HCT116 (cell line): Measurements from ENCODE around the gene ZNF747. TPM values are rescaled to one million over a fixed set of nuclear protein-coding genes. Genes with fewer than 3 reads are reported as not detected.

Source experiments
- ATAC-seq: fragments of 200-7000 bp; cut with Tn5 transposase; 2 replicates; pipeline ENCODE4 v1.9.1; 2020; ENCODE audit warnings: mild to moderate bottlenecking, moderate library complexity
- BruUV-seq: library from RNA; stranded (reverse); fragments of 400-500 nt; replicated peaks from 2 replicates; lab custom pipeline; 2021; lab: Mats Ljungman, UMichigan
- CTCF ChIA-PET: fragments of 300-600 bp; sonication (Branson Sonifier 250); formaldehyde crosslinking; loops from one replicate; lab custom pipeline; 2021; ENCODE audit warnings: antibody characterized with exemption; lab: Charles Lee
- POLR2A ChIA-PET: fragments of 300-600, 350-600 bp; sonication (Branson Sonifier 250); formaldehyde crosslinking; loops from one replicate; lab custom pipeline; 2021; ENCODE audit warnings: antibody characterized with exemption; lab: Charles Lee
- RAD21 ChIA-PET, 2 experiments: fragments of 300-600 bp; sonication (Branson Sonifier 250); formaldehyde crosslinking; loops; one replicate each; lab custom pipeline; 2023; ENCODE audit warnings: low total read pairs in 2 of 2; ENCODE audit not compliant: uncharacterized antibody in 2 of 2, unreplicated experiment in 2 of 2, low non-redundant PET in 1 of 2; lab: Charles Lee
- DNase-seq: peaks from one replicate; pipeline ENCODE4 v3.0.0-alpha.2; 2010; ENCODE audit warnings: low read depth, low spot score
- H2AFZ ChIP-seq: fragments of 200-600 bp; shearing (Covaris generic), sonication (generic); 2 replicates; pipeline ENCODE4 v1.6.1; 2017; ENCODE audit warnings: low read depth, mixed run types, mixed read lengths, antibody characterized with exemption, low read length; ENCODE audit not compliant: poor library complexity, severe bottlenecking
- H3K27ac ChIP-seq: 2 replicates; pipeline ENCODE4 v1.5.1; 2012; ENCODE audit warnings: low read depth, low read length
- H3K27me3 ChIP-seq: fragments of 200-600 bp; sonication (generic); 2 replicates; pipeline ENCODE4 v1.6.1; 2016; ENCODE audit warnings: mixed run types, low read length, mixed read lengths; ENCODE audit not compliant: insufficient read depth
- H3K36me3 ChIP-seq, 2 experiments: fragments of 200-500 bp in 1 of 2; fragments of 200-600 bp in 1 of 2; sonication (Bioruptor generic) in 1 of 2; sonication (generic) in 1 of 2; 2 replicates each; pipeline versions ENCODE4 v1.5.1 to v1.6.1; 2014 to 2016; ENCODE audit warnings: low read length in 2 of 2, inconsistent platforms in 1 of 2, mixed read lengths in 1 of 2, mixed run types in 1 of 2; ENCODE audit not compliant: insufficient read depth in 2 of 2, control insufficient read depth in 1 of 2
- H3K4me1 ChIP-seq, 2 experiments: fragments of 200-600 bp in 1 of 2; sonication (generic) in 1 of 2; 2 replicates each; pipeline versions ENCODE4 v1.5.1 to v1.6.1; 2012 to 2017; ENCODE audit warnings: low read length in 2 of 2, inconsistent platforms in 1 of 2, mild to moderate bottlenecking in 1 of 2, mixed read lengths in 1 of 2, mixed run types in 1 of 2, moderate library complexity in 1 of 2; ENCODE audit not compliant: insufficient read depth in 2 of 2, control insufficient read depth in 1 of 2
- H3K4me2 ChIP-seq: fragments of 200-600 bp; sonication (generic); 2 replicates; pipeline ENCODE4 v1.6.1; 2017; ENCODE audit warnings: mixed run types, low read length, mixed read lengths
- H3K4me3 ChIP-seq, 2 experiments: fragments of 200-600 bp in 1 of 2; sonication (generic) in 1 of 2; replicated peaks in 1 of 2; 2 replicates each; pipeline ENCODE4 v1.5.1; 2011 to 2016; ENCODE audit warnings: low read length in 2 of 2, control low read depth in 1 of 2, low read depth in 1 of 2, mild to moderate bottlenecking in 1 of 2, mixed read lengths in 1 of 2, mixed run types in 1 of 2
- H3K79me2 ChIP-seq: fragments of 200-600 bp; sonication (generic); 2 replicates; pipeline ENCODE4 v1.6.1; 2017; ENCODE audit warnings: mild to moderate bottlenecking, mixed run types, low read length, moderate library complexity, mixed read lengths; ENCODE audit not compliant: insufficient read depth
- H3K9ac ChIP-seq: fragments of 200-600 bp; sonication (generic); 2 replicates; pipeline ENCODE4 v1.6.1; 2016; ENCODE audit warnings: low read length, mixed read lengths
- H3K9me2 ChIP-seq: fragments of 200-600 bp; sonication (generic), shearing (Covaris generic); 2 replicates; pipeline ENCODE4 v1.6.1; 2017; ENCODE audit warnings: mixed run types, mild to moderate bottlenecking, moderate library complexity; ENCODE audit not compliant: insufficient read depth
- H3K9me3 ChIP-seq, 2 experiments: fragments of 200-500 bp in 1 of 2; fragments of 200-600 bp in 1 of 2; sonication (Bioruptor generic) in 1 of 2; sonication (generic) in 1 of 2; 2 replicates each; pipeline ENCODE4 v1.6.1; 2014 to 2017; ENCODE audit warnings: low read length in 2 of 2, mixed read lengths in 2 of 2, inconsistent platforms in 1 of 2, low read depth in 1 of 2, mild to moderate bottlenecking in 1 of 2, mixed run types in 1 of 2, moderate library complexity in 1 of 2; ENCODE audit not compliant: control insufficient read depth in 1 of 2, insufficient read depth in 1 of 2
- H4K20me1 ChIP-seq: fragments of 200-600 bp; sonication (generic), shearing (Covaris generic); 2 replicates; pipeline ENCODE4 v1.6.1; 2017; ENCODE audit warnings: mixed run types, mild to moderate bottlenecking, moderate library complexity; ENCODE audit not compliant: insufficient read depth
- FOSL1 ChIP-seq: IDR thresholded peaks from 2 replicates; pipeline ENCODE4 v1.6.1; 2012; ENCODE audit warnings: low read depth
- JUND ChIP-seq: IDR thresholded peaks from 2 replicates; pipeline ENCODE4 v1.6.1; 2012
- POLR2AphosphoS5 ChIP-seq: IDR thresholded peaks from 2 replicates; pipeline ENCODE4 v1.6.1; 2011; ENCODE audit warnings: mild to moderate bottlenecking, low read depth, low read length, moderate library complexity
- REST ChIP-seq: IDR thresholded peaks from 2 replicates; pipeline ENCODE4 v1.6.1; 2012; ENCODE audit warnings: low read depth
- SP1 ChIP-seq: IDR thresholded peaks from 2 replicates; pipeline ENCODE4 v1.6.1; 2012; ENCODE audit warnings: low read depth
- ZNF274 ChIP-seq: fragments of 200-500 bp; sonication (Bioruptor generic); IDR thresholded peaks from 2 replicates; pipeline ENCODE4 v1.6.1; 2014; ENCODE audit warnings: mild to moderate bottlenecking, low read depth, low read length, inconsistent platforms
- intact Hi-C: fragments of 100-400 bp; cut with micrococcal nuclease; formaldehyde crosslinking; loops from 2 replicates; pipeline ENCODE4 v1.10.0; 2022
- total RNA-seq: library from RNA; stranded (reverse); gene quantifications from one replicate; pipeline ENCODE4 v1.2.1, GENCODE V29; 2021; ENCODE audit not compliant: unreplicated experiment

The ZNF747 gene
- total RNA-seq, 1 experiment from 2014 or later, result 2.1 TPM

- CTCF ChIA-PET, result no interaction called here
- intact Hi-C loops, result no loop called here
These were observed 10.7 kb downstream of the ZNF747 start for GRCh38 chr16:30523768-30524574.

More at GRCh38 chr16:30523768-30524574, 10.7 kb downstream of the ZNF747 start:
- ChIA-PET RAD21 (no interaction called here), POLR2A (no interaction called here)
- no peak for DNase-seq
- H2AFZ ChIP-seq, result no peak overlapping the region
- H3K9ac ChIP-seq, result no peak overlapping the region
- H3K27me3 ChIP-seq, result no peaks in the 10 kb centered on the region
- no peak for ATAC-seq
- BruUV-seq, result no TSS peak
- no peak overlapping the region for H3K4me3 ChIP-seq
- H3K79me2 ChIP-seq, result peaks cover 12% of the 10 kb centered on the region
- no peaks in the 10 kb centered on the region; a peak in 1 of 4 replicates for H3K36me3 ChIP-seq
- H3K4me1 ChIP-seq, result peaks cover 7 to 22% of the 10 kb centered on the region in 2 experiments
- H3K27ac ChIP-seq, result no peak overlapping the region
- TF ChIP-seq POLR2AphosphoS5 (peak; percentile 27; the same call in 1 of the 2 replicates), ZNF274 (no peak), SP1 (no peak), FOSL1 (no peak), JUND (no peak), REST (no peak)
- no peaks in the 10 kb centered on the region for H3K9me2 ChIP-seq
- H4K20me1 ChIP-seq, result no peaks in the 10 kb centered on the region
- no peak overlapping the region for H3K4me2 ChIP-seq
- H3K9me3 ChIP-seq, result no peaks in the 10 kb centered on the region
